Spleen (tissue), 11 donors: ENCODE measurements around the gene JAZF1. TPM values are rescaled to one million over a fixed set of nuclear protein-coding genes. Genes with fewer than 3 reads are reported as not detected.
"Not testable (repeated sequence)": the region's sequence is repeated elsewhere in the genome, so short reads cannot be mapped to it uniquely, and the experiment has no call there.

ENCODE experiments used
- DNase-seq: peaks from one replicate; pipeline ENCODE4 v3.0.0-alpha.2; 2020
- H3K27ac ChIP-seq, 8 donors: fragments of 200-600 bp; sonication (generic) in 7 of 8; 1 replicate in 4 of 8; 2 replicates in 4 of 8; pipeline versions ENCODE4 v1.5.0 to v1.8.0; 2016 to 2021; ENCODE audit warnings: inconsistent platforms in 4 of 8, mild to moderate bottlenecking in 4 of 8, moderate library complexity in 1 of 8
- H3K27me3 ChIP-seq, 7 donors: fragments of 200-600 bp; sonication (generic) in 6 of 7; replicated peaks in 1 of 7; 1 replicate in 4 of 7; 2 replicates in 3 of 7; pipeline versions ENCODE4 v1.5.0 to v1.8.0; 2016 to 2021; ENCODE audit warnings: inconsistent platforms in 3 of 7, mild to moderate bottlenecking in 1 of 7
- H3K36me3 ChIP-seq, 6 donors: fragments of 200-600 bp; sonication (generic) in 5 of 6; 1 replicate in 4 of 6; 2 replicates in 2 of 6; pipeline versions ENCODE4 v1.5.0 to v1.8.0; 2016 to 2021; ENCODE audit warnings: inconsistent platforms in 2 of 6
- H3K4me1 ChIP-seq, 6 donors: fragments of 200-600 bp; sonication (generic) in 5 of 6; 1 replicate in 3 of 6; 2 replicates in 3 of 6; pipeline versions ENCODE4 v1.5.0 to v1.8.0; 2016 to 2021; ENCODE audit warnings: inconsistent platforms in 3 of 6
- H3K4me3 ChIP-seq, 8 donors: fragments of 200-600 bp; sonication (generic) in 7 of 8; 1 replicate in 4 of 8; 2 replicates in 4 of 8; pipeline versions ENCODE4 v1.5.0 to v1.8.0; 2016 to 2021; ENCODE audit warnings: inconsistent platforms in 4 of 8, mild to moderate bottlenecking in 4 of 8, moderate library complexity in 2 of 8
- H3K9me3 ChIP-seq, 8 donors: fragments of 200-600 bp; sonication (generic) in 7 of 8; 1 replicate in 4 of 8; 2 replicates in 4 of 8; pipeline versions ENCODE4 v1.5.0 to v1.8.0; 2016 to 2021; ENCODE audit warnings: inconsistent platforms in 4 of 8
- POLR2A ChIP-seq, 3 donors: fragments of 450-650 bp; IDR thresholded peaks; one replicate each; pipeline ENCODE4 v1.5.1; 2017; ENCODE audit warnings: antibody characterized with exemption in 3 of 3, mild to moderate bottlenecking in 1 of 3
- POLR2AphosphoS5 ChIP-seq, 3 donors: sonication (generic); formaldehyde crosslinking; IDR thresholded peaks; one replicate each; pipeline ENCODE4 v1.5.1; 2017; ENCODE audit warnings: antibody characterized with exemption in 3 of 3
- WGBS, 5 donors: extraction: QIAGEN DNeasy Blood & Tissue Kit in 3 of 5; methylation state at CpG; one replicate each; pipeline versions ENCODE4 v1.1.5 to v1.1.7; 2013 to 2018; 5-methylcytosine and 5-hydroxymethylcytosine counted together
- intact Hi-C: fragments of 100-400 bp; cut with DNase I; formaldehyde crosslinking; loops from one replicate; pipeline ENCODE4 v1.15.0; 2023; ENCODE audit warnings: low total_unique reads
- polyA plus RNA-seq, 3 donors: library from polyadenylated mRNA; stranded (reverse); fragments of 200-250 nt; gene quantifications; one replicate each; pipeline ENCODE4 v1.2.1, GENCODE V29; 2013
- total RNA-seq, 7 donors: library from RNA; depleted of rRNA in 3 of 7; stranded (reverse); fragments of >200 nt in 3 of 7; fragmentation: NEBNext Ultra II Directional in 4 of 7; extraction: Animal tissue kit (Norgen Biotek cat#: 25700) in 4 of 7; gene quantifications; one replicate each; pipeline versions ENCODE4 v1.1.0 to v1.2.1, GENCODE V29; 2016 to 2021
- TF ChIP-seq, protein P1 (sequence below), 11 experiments: fragments of 200-600 bp in 7 of 11; fragments of 450-650 bp in 4 of 11; sonication (generic) in 4 of 11; IDR thresholded peaks in 8 of 11; conservative IDR thresholded peaks in 3 of 11; 1 replicate in 7 of 11; 2 replicates in 4 of 11; pipeline versions ENCODE4 v1.4.0 to v1.8.0; 2016 to 2021; ENCODE audit warnings: antibody characterized with exemption in 11 of 11, inconsistent platforms in 4 of 11, mild to moderate bottlenecking in 1 of 11
- donor health status: healthy with polysubstance abuse.
- donor health status: DM: no; HTN: no; CAD: no; lungs with moderate emphysema.
- donor health status: DM: no; HTN: no; CAD: no.
- donor health status: Bipolar disorder and iron deficiency.
- donor health status: healthy.
- donor health status: DM: no; HTN: no; CAD: no.
- donor health status: DM: yes; HTN: yes; CAD: no.

The JAZF1 gene
- total and polyA plus RNA-seq, 10 donors, result 13.5 to 33.8 (median 24.7) TPM

- DNase-seq, result no peak
- Histone ChIP-seq H3K4me3 (no peak overlapping the region), H3K36me3 (peaks cover 0 to 33% (median 4%) of the 10 kb centered on the region in 6 donors), H3K4me1 (no peaks in the 10 kb centered on the region), H3K27me3 (no peaks in the 10 kb centered on the region), H3K27ac (no peak overlapping the region), H3K9me3 (no peaks in the 10 kb centered on the region)
- 94 to 98% (median 96%) methylated on average over 5 of the region's 5 CpGs for WGBS, 5 donors
- no peak for TF ChIP-seq POLR2A (IDR thresholded peaks at IDR 0.05)
- TF ChIP-seq POLR2AphosphoS5 (IDR thresholded peaks at IDR 0.05), result no peak
- TF ChIP-seq, protein P1, sequence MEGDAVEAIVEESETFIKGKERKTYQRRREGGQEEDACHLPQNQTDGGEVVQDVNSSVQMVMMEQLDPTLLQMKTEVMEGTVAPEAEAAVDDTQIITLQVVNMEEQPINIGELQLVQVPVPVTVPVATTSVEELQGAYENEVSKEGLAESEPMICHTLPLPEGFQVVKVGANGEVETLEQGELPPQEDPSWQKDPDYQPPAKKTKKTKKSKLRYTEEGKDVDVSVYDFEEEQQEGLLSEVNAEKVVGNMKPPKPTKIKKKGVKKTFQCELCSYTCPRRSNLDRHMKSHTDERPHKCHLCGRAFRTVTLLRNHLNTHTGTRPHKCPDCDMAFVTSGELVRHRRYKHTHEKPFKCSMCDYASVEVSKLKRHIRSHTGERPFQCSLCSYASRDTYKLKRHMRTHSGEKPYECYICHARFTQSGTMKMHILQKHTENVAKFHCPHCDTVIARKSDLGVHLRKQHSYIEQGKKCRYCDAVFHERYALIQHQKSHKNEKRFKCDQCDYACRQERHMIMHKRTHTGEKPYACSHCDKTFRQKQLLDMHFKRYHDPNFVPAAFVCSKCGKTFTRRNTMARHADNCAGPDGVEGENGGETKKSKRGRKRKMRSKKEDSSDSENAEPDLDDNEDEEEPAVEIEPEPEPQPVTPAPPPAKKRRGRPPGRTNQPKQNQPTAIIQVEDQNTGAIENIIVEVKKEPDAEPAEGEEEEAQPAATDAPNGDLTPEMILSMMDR (IDR thresholded peaks at IDR 0.05 in 8 of 11, conservative IDR thresholded peaks at IDR 0.05 in 3 of 11), result no peak
- intact Hi-C loops, result no loop called here
These were observed 291.9 kb downstream of the JAZF1 start for GRCh38 chr7:27888736-27889135.

DNA sequence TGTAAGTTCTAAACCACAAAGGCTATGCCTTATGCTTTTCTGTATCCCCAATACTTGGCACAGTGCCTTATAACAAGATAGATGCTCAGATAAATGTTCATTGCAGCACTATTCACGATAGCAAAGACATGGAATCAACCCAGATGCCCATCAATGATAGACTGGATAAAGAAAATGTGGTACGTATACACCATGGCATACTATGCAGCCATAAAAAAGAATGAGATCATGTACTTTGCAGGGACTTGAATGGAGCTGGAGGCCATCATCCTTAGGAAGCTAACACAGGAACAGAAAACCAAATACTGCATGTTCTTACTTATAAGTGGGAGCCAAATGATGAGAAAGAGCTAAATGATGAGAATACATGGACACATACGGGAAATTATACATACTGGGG, 293.9 kb downstream of the JAZF1 start:
- H3K27me3 ChIP-seq, H3K27ac ChIP-seq, H3K4me3 ChIP-seq, H3K9me3 ChIP-seq, intact Hi-C loops, H3K4me1 ChIP-seq, DNase-seq: not testable (repeated sequence)
- H3K36me3 ChIP-seq, result peaks cover 0 to 17% (median 0%) of the 10 kb centered on the region in 6 donors
- WGBS, 5 donors, result 88 to 98% (median 96%) methylated on average over 3 of the region's 3 CpGs

GRCh38 chr7:27885652-27886051, 294.9 kb downstream of the JAZF1 start:
- H3K4me3 ChIP-seq, result no peak overlapping the region
- no peak for DNase-seq
- intact Hi-C loops, result no loop called here
- peaks cover 0 to 17% (median 0%) of the 10 kb centered on the region in 6 donors for H3K36me3 ChIP-seq
- no peak overlapping the region for H3K27ac ChIP-seq
- 89 to 98% (median 95%) methylated on average over 2 of the region's 2 CpGs for WGBS, 5 donors
- TF ChIP-seq, protein P1 (IDR thresholded peaks at IDR 0.05 in 8 of 11, conservative IDR thresholded peaks at IDR 0.05 in 3 of 11), result no peak
- TF ChIP-seq POLR2A (IDR thresholded peaks at IDR 0.05) (no peak), POLR2AphosphoS5 (IDR thresholded peaks at IDR 0.05) (no peak)
- H3K4me1 ChIP-seq, result no peaks in the 10 kb centered on the region
- H3K27me3 ChIP-seq, result no peaks in the 10 kb centered on the region
- no peaks in the 10 kb centered on the region for H3K9me3 ChIP-seq

- intact Hi-C loops, result no loop called here
These were observed 296.9 kb downstream of the JAZF1 start for GRCh38 chr7:27883696-27884095.

More at GRCh38 chr7:27883696-27884095, 296.9 kb downstream of the JAZF1 start:
- Histone ChIP-seq H3K27ac (no peak overlapping the region), H3K4me1 (no peaks in the 10 kb centered on the region), H3K36me3 (peaks cover 0 to 17% (median 0%) of the 10 kb centered on the region in 6 donors), H3K9me3 (no peaks in the 10 kb centered on the region), H3K4me3 (no peak overlapping the region), H3K27me3 (no peaks in the 10 kb centered on the region)
- 74 to 82% (median 78%) methylated on average over 4 of the region's 4 CpGs for WGBS, 5 donors
- no peak for DNase-seq
- TF ChIP-seq POLR2A (IDR thresholded peaks at IDR 0.05), result no peak
- TF ChIP-seq, protein P1 (IDR thresholded peaks at IDR 0.05 in 8 of 11, conservative IDR thresholded peaks at IDR 0.05 in 3 of 11), result no peak
- no peak for TF ChIP-seq POLR2AphosphoS5 (IDR thresholded peaks at IDR 0.05)
